ENCODE data around the gene TRIM8. TPM values are rescaled to one million over a fixed set of nuclear protein-coding genes. Genes with fewer than 3 reads are reported as not detected.
A peak's percentile ranks its signal among the peaks of the same experiment; 100 is the strongest.

The TRIM8 gene
- total RNA-seq, 1 experiment from 2014 or later: 93.3 TPM

DNA sequence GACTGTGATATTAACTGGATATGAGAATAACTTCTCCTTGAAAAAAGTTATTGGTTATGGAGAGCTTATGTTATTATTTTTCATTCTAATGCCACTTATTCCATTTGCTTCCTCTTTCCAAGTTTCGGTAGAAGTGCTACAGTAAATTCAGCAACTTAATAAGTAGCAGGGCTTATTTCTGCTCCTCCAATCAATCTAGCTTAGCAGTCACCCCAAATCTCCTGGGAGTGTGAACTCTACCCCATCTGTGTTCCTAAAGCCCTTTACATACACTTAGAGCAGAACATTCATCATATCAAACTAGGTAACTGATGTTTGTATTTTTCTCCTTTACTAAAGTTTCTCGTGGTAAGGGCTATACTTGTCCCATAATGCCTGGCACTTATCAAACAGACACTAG, 61.3 kb downstream of the TRIM8 start:
- Histone ChIP-seq H3K4me3 (no peak overlapping the region), H3K27me3 (replicated peaks) (no peaks in the 10 kb centered on the region), H3K9me3 (replicated peaks) (no peaks in the 10 kb centered on the region), H3K27ac (peak overlapping the region; percentile 79), H3K4me1 (replicated peaks) (peaks cover 60% of the 10 kb centered on the region), H3K36me3 (peaks cover 3% of the 10 kb centered on the region; the same call in 1 of the 2 replicates)
- no peak for DNase-seq (ENCODE audit: low read depth in 1 of 2, low spot score in 2 of 2)

Other genes with a start within 250 kb of the TRIM8 start
- gene NFKB2, start 248.8 kb upstream of the TRIM8 start, total RNA-seq (2014; rRNA removed; shearing (Covaris generic)): 28.8 and 37.2 TPM in 2 replicates
- 0.08 TPM in 1 of 2 replicates, not detected in the other for gene PSD, start 225.7 kb upstream of the TRIM8 start, total RNA-seq (2014; rRNA removed; shearing (Covaris generic))
- 11.0 and 40.1 TPM in 2 replicates for gene FBXL15, start 223.6 kb upstream of the TRIM8 start, total RNA-seq (2014; rRNA removed; shearing (Covaris generic))
- 50.7 and 57.9 TPM in 2 replicates for gene CUEDC2, start 211.9 kb upstream of the TRIM8 start, total RNA-seq (2014; rRNA removed; shearing (Covaris generic))
- not detected in 2 replicates for gene C10orf95, start 192.9 kb upstream of the TRIM8 start, total RNA-seq (2014; rRNA removed; shearing (Covaris generic))
- gene ACTR1A, start 141.8 kb upstream of the TRIM8 start, total RNA-seq (2014; rRNA removed; shearing (Covaris generic)): 117 and 126 TPM in 2 replicates
- gene SUFU, start 140.5 kb upstream of the TRIM8 start, total RNA-seq (2014; rRNA removed; shearing (Covaris generic)): 2.7 and 3.7 TPM in 2 replicates
- 12.1 and 14.3 TPM in 2 replicates for gene ARL3, start 69.9 kb downstream of the TRIM8 start, total RNA-seq (2014; rRNA removed; shearing (Covaris generic))
- gene SFXN2, start 70.2 kb downstream of the TRIM8 start, total RNA-seq (2014; rRNA removed; shearing (Covaris generic)): 1.1 and 3.1 TPM in 2 replicates
- gene WBP1L, start 99.5 kb downstream of the TRIM8 start, total RNA-seq (2014; rRNA removed; shearing (Covaris generic)): 13.3 and 21.0 TPM in 2 replicates
- not detected in 2 replicates for gene CYP17A1, start 192.9 kb downstream of the TRIM8 start, total RNA-seq (2014; rRNA removed; shearing (Covaris generic))
- gene BORCS7, start 209.8 kb downstream of the TRIM8 start, total RNA-seq (2014; rRNA removed; shearing (Covaris generic)): 31.9 and 41.9 TPM in 2 replicates
- gene AS3MT, start 225.0 kb downstream of the TRIM8 start, total RNA-seq (2014; rRNA removed; shearing (Covaris generic)): 0.09 and 0.45 TPM in 2 replicates

Measured in SJSA1 (cell line).